Measurements from ENCODE around the gene C1R.
"Not testable (repeated sequence)": the region's sequence is repeated elsewhere in the genome, so short reads cannot be mapped to it uniquely, and the experiment has no call there.

Gene C1R

GRCh38 chr12:7118881-7119280 lies 26.6 kb upstream of the C1R start:
- DNase-seq, result no peak

- DNase-seq, result no peak
Measured at GRCh38 chr12:7117670-7118069, 25.4 kb upstream of the C1R start.

- no peak for DNase-seq
Measured at GRCh38 chr12:7116916-7117315, 24.7 kb upstream of the C1R start.

GRCh38 chr12:7116196-7116595 lies 24.0 kb upstream of the C1R start:
- no peak for DNase-seq

- DNase-seq, result no peak
Measured at GRCh38 chr12:7114851-7115250, 22.6 kb upstream of the C1R start.

- no peak for DNase-seq
Measured at GRCh38 chr12:7114008-7114407, 21.8 kb upstream of the C1R start.

- DNase-seq, result no peak
Measured at GRCh38 chr12:7113389-7113871, 21.2 kb upstream of the C1R start.

- no peak for DNase-seq
Measured at GRCh38 chr12:7112041-7112440, 19.8 kb upstream of the C1R start.

GRCh38 chr12:7110661-7111060 lies 18.4 kb upstream of the C1R start:
- DNase-seq, result no peak

GRCh38 chr12:7109572-7109920 lies 17.3 kb upstream of the C1R start:
- no peak for DNase-seq

- peak; percentile 20 for DNase-seq
Measured at GRCh38 chr12:7108796-7109571, 16.7 kb upstream of the C1R start, which contains the start of gene C1RL. Gene C1RL (minus strand): TSS chr12:7109214. CDS start chr12:7109180, 34 bp downstream.

GRCh38 chr12:7108003-7108795 lies 16.0 kb upstream of the C1R start:
- DNase-seq, result no peak

GRCh38 chr12:7107636-7108002 lies 15.4 kb upstream of the C1R start:
- no peak for DNase-seq

GRCh38 chr12:7107181-7107580 lies 14.9 kb upstream of the C1R start:
- not testable (repeated sequence) for DNase-seq

GRCh38 chr12:7106082-7106481 lies 13.8 kb upstream of the C1R start:
- no peak for DNase-seq

GRCh38 chr12:7103837-7104584 lies 11.8 kb upstream of the C1R start:
- no peak for DNase-seq

- DNase-seq, result no peak
Measured at GRCh38 chr12:7102582-7102981, 10.3 kb upstream of the C1R start.

- DNase-seq, result no peak
Measured at GRCh38 chr12:7101694-7102131, 9.5 kb upstream of the C1R start.

- DNase-seq, result no peak
Measured at GRCh38 chr12:7101047-7101693, 8.9 kb upstream of the C1R start.

GRCh38 chr12:7100239-7100638 lies 8.0 kb upstream of the C1R start:
- no peak for DNase-seq

GRCh38 chr12:7099290-7099996 lies 7.2 kb upstream of the C1R start:
- DNase-seq, result no peak

GRCh38 chr12:7096979-7097378 lies 4.7 kb upstream of the C1R start:
- no peak for DNase-seq
